GM19463 (cell line): ENCODE results near the gene R3HCC1L.
"Not testable (repeated sequence)": the region's sequence is repeated elsewhere in the genome, so short reads cannot be mapped to it uniquely, and the experiment has no call there.

ENCODE experiments used
- ATAC-seq: cut with Tn5 transposase; IDR thresholded peaks from one replicate; pipeline ENCODE4 v1.9.1; 2021; ENCODE audit warnings: mild to moderate bottlenecking, moderate library complexity; ENCODE audit not compliant: unreplicated experiment

Gene R3HCC1L

DNA sequence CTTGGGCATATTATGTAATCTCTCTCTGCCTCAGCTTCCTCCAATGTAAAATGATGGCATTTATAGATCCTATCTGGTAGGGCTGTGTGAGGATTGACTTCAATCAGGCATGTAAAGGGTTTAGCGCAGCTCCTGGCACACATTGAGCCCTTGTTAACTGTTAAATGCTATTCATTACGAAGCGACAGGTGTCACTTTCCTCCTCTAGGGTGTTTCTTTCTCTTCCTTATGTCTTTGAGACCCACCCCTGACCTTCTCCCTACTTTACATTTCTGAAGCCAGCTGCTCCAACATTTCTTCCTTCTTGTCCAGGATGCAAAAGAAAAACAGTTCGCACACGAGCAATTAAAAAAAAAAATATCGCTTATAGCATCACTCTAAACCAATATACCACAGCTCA, 5.7 kb upstream of the R3HCC1L start:
- no peak for ATAC-seq

DNA sequence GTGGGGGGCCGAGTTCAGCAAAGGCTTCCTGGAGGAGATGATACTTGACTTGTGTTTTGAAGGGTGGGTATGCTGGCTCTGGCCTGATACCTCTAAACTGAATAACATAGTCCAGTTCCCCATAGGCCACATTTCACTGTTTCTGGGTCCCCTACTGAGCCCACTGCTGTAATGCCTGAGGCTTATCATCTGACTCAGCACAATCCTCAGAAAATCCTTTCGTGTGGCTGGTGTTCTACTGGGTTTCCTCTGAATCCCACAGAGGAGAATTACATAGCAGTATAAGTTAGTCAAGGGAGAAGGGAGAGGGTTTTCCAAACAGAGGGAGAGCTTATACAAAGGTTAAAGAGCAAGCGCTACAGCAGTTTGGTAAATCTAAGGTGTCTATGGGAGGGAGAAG, 2.8 kb upstream of the R3HCC1L start:
- ATAC-seq = no peak

DNA sequence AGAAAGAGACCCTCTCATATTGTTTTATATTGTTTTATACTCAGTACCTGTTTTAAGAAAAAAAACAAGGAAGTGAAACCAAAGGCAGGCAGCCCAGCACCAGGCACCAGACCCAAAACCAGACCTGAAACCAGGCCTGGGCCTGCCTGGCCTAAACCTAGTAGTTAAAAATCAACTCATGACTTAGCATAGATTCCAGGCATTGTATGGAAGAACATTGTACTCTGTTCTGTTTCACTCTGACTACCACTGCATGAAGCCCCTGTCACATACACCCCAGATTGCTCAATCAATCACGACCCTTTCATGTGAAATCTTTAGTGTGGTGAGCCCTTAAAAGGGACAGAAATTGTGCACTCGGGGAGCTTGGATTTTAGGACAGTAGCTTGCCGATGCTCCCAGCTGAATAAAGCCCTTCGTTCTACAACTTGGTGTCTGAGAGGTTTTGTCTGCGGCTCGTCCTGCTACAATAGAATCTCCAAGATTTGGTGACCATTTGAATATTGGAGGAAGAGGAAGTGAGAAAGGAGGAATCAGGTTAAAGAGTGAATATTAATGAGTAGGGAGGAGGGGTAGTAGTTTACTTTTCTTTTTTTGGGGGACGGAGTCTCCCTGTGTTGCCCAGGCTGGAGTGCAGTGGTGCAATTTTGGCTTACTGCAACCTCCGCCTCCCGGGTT, 1.2 kb upstream of the R3HCC1L start:
- peak; percentile 56 for ATAC-seq

DNA sequence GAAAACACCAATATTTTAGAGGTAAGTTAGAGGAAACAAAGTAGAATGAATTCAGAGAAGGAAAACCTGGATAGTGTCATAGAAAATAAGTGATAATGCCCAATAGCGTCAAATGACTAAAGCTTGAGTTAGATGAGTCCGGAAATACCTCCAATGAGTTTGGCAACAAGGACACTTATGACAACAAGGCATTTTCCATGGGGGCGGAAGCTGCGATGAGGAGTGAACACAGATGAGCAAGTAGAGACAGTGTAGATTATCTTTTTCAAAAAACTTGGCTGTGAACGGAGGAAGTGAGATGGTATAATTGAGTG, 383 bp upstream of the R3HCC1L start:
- no peak for ATAC-seq

DNA sequence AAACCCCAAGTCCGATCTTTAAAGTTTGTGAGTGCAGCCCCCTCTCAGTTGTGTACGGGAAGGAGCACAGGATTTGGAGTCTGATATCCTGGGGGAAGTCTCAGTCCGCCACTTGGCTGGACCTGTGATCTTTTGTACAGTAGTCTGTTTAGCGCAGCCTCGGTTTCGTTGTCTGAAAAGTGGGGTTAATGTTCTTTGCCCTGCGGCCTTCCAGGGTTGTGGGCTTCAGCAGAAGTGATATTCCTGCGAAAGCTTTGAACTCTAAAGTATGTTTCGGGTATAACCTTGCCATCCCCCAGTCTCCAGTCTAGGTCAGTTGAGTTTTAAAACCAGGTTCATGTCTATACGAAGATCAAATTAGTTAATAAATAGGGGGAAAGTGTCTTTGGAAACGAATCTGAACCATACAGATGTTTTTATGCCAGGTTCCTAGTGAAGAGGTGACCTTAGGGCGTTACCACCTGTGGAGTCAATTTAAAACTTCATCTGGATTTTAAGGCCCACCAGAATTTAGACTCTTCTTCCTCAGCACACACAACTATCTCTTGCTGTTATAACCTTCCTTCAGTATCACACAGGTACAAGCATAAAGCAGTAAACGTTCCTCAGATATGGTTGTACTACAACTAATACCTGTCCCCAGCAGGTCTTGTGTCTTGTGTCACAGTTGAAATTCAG, 904 bp downstream of the R3HCC1L start:
- ATAC-seq = no peak

DNA sequence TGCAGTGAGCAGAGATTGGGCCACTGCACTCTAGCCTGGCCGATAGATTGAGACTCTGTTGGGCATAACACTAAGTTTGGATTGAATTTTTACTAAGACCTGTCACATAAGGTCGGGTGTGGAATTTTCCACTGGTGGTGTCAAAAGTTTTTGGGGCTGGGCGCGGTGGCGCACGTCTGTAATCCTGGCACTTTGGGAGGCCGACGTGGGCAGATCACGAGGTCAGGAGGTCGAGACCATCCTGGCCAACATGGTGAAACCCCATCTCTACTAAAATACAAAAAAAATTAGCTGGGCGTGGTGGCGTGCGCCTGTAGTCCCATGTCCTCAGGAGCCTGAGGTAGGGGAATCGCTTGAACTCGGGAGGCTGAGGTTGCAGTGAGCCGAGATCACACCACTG, 2.3 kb downstream of the R3HCC1L start:
- not testable (repeated sequence) for ATAC-seq

DNA sequence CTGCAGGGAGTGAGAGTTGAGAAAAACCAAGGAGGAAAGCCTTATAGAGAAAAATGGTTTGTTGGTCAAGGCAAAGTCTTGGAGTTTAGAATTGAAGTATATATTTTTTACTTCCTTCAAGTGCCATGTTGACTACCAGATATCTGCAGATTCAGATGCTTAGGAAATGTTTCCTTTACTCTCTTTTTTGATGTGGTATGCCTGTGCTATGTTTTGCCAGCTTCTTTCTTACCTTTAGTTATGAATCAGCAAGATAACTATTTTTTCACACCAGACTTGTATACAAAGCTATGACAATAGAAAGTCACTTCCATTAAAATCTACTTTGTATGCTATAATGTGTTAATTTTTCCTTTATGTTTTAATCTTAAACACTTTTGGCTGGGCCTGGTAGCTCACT, 3.6 kb downstream of the R3HCC1L start:
- no peak for ATAC-seq

DNA sequence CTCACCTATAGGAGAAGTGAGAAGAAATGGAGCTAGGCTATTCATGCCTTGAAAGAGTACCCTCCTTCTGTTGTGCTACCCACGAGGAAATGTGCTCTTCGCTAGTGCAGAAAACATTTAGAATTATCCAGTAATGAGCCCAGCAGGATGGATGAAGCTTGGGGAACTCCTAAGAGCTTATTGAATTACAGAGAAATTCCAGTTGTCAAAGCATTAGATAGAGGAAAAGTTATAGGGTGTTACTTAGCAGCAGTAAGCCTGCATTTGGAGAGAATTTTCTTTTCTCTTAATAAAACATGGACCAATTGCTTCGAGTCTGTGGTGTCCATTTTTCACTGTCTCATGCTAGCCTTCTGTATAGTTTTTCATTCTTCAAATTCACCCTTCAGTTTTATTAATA, 5.0 kb downstream of the R3HCC1L start:
- no peak for ATAC-seq

DNA sequence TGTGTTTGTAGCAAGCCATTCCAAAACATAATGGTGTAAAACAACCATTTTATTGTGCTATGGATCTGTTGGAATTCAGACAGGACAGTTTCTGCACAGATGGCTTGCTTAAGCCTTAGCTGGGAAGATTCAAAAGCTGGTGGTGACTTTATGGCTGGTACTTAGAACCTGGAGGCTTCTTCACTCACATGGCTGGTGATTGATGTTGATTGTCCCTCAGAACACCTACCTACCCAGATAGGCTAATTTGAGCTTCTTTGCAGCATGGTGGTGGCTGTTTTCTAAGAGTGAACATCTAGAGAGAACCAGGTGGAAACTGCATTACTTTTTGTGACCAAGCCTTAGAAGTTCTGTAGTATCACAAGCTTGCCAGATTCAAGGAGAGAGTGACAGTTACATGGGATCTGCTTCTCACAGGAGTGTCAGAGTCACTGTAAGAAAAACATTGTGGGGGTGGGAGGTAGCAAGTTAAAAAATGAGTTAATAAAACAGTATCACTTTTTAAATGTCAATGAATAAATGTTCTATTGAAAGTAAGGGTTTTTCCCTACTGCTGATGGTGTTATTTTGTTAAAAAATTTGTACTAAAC, 7.1 kb downstream of the R3HCC1L start:
- ATAC-seq = no peak

DNA sequence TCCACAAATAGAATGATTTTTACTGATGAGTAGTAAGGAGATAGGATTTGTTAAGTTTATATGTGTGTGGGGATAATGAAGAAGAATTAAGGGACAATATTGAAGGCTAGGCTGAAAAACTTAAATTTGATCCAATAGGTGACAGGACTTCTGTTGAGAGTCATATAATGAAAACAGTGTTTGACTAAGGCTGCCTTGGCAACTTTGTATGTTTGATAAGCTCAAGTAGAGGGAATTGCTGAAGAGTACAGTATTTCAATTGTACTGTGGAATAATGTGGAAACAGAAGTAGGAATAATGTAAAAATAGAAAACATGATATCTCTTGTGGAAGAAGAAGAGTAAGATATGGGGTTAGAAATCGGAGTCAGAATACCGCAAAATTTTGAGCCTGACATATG, 10.5 kb downstream of the R3HCC1L start:
- no peak for ATAC-seq

DNA sequence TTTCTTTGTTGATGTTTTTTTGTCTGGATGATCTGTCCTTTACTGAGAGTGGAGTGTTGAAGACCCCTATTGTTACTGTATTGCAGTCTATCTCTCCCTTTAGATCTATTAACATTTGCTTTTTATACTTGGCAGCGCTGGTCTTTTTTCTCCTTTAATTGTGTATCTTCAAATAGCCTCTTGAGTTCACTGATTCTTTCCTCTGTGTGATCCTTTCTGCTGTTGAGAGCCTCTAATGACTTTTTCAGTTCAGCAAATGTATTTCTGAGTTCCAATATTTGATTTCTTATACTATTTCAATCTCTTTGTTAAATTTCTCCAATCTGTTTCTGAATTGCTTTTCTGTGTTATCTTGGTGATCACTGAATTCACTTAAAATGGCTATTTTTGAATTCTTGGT, 15.4 kb downstream of the R3HCC1L start:
- no peak for ATAC-seq

DNA sequence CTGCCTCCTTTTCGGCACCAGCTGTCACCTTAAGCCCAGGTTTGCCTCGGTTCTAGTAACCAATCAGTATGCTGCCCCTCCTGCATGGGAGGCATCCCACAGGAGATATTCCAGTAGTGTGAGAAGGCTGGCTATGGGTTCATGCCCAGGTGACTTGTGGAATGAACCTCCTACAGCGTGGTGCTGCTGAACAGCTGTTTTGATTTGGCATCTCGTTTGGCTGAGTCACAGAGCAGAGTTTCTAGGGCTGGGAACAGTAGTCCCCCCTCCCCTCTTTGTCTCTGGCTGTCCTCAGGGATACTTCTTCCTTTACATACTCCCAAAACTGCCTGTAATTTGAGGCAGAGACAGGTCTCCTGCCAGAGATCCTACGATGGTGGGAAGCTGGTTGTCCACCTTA, 16.1 kb downstream of the R3HCC1L start:
- ATAC-seq = no peak

DNA sequence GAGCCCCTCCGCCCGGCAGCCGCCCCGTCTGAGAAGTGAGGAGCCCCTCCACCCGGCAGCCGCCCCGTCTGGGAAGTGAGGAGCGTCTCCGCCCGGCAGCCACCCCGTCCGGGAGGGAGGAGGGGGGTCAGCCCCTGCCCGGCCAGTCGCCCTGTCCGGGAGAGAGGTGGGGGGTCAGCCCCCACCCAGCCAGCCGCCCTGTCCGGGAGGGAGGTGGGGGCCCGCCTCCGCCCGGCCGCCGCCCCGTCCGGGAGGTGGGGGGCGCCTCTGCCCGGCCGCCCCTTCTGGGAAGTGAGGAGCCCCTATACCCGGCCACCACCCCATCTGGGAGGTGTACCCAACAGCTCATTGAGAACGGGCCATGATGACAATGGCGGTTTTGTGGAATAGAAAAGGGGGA, 18.3 kb downstream of the R3HCC1L start:
- ATAC-seq = not testable (repeated sequence)

DNA sequence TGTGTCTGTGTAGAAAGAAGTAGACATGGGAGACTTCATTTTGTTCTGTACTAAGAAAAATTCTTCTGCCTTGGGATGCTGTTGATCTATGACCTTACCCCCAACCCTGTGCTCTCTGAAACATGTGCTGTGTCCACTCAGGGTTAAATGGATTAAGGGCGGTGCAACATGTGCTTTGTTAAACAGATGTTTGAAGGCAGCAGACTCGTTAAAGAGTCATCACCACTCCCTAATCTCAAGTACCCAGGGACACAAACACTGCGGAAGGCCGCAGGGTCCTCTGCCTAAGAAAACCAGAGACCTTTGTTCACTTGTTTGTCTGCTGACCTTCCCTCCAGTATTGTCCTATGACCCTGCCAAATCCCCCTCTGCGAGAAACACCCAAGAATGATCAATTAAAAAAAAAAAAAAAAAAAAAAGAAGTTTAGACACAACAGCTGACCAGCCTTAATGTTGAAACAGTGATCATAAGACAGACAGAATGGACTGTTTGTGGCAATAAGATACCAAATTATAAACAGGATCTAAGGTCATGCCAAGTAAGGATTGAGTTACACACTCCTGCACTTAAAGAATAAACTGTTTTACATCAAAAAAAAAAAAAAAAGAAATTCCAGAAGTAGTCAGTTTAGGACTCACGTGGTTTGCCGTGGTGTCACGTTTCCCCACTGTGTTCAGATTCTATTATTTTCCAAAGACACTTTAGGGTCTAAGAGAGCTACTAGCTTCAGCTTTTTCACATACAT, 18.9 kb downstream of the R3HCC1L start:
- ATAC-seq = not testable (repeated sequence)

DNA sequence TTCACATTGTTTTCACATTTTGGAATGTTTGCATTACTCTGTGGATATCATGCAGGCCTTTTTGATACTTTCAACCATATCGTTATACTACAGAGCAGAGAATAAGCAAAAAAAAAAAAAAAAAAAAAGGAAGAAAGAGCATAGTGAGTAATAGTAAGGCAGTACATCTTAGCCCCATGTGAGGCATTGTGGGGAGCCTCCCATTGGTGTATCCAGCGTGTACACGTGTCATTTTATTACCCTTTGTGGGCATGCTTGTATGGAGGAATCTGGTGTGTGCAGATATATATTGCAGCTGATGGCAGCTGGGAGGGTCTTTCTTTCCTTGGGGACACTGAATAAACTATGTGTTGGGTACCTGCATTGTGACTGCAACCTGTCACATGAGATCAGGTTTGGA, 19.6 kb downstream of the R3HCC1L start:
- no peak for ATAC-seq

DNA sequence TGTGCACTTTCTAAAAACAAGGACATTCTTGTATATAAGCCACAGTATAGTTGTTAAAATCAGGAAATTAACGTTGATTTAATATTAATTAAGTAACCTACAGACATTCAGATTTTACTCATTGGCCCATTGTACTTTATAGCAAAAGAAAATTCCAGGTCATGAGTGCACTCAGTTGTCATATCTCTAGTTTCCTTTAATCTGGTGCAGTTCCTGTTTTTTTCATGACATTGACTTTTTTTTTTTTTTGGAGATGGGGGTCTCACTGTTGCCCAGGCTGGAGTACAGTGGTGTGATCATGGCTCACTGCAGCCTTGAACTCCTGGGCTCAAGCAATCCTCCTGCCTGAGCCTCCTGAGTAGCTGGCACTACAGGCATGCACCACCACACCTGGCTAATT, 24.1 kb downstream of the R3HCC1L start:
- ATAC-seq = no peak

DNA sequence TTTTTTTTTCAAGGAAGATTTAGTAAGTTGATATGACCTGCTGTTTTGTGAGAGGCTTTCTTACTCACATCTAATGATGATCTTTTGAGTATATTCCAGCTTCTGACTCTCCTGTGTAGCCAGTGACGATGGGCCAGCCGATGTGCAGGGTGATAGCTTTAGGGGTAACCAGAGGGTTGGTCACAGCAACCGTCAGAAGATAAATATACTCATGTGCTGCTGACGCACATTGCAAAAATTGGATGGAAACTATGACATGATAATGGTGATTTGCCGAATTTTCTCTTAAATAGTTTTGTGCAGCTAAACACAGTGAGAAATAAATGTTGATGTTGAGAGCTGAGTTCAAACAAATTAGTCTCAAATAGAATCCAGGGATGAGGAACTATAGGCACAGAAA, 29.5 kb downstream of the R3HCC1L start:
- no peak for ATAC-seq

DNA sequence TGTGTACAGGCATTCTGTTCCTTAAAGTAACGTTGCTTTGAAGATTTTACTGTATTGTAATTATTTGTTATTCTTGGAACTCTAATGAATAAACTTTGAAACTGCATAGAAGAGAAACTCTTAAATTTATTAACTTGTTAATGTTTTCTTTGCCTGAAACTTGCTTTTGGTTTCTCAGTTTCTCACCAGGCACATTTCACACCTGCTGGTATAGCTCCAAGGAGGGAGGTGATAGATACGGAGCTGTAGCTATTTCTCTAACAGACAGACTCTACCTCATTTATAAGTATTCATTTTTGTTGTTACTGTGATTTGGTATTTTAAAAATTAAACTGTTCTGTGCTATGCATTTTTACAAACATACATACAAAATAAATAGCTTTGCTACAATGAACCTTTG, 32.7 kb downstream of the R3HCC1L start:
- ATAC-seq = peak; percentile 52

DNA sequence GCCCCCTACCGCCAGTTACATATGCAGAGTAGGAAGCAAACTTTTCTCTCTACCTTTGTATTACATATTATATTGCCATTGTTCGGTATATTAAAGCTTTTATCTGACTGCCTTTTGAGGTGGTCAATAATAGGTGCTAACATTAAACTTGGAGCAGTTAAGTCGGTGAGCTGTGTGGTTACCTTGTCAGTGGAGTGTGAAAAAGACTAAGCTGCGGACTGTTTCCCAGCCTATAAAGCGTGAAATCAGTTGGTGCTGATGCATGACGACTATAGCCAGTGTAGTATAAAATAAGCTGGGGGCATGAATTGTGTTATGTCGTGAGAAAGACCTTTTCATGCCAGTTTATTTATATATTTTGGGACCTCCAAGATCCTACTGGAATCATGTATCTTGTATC, 33.7 kb downstream of the R3HCC1L start:
- peak; percentile 44 for ATAC-seq

DNA sequence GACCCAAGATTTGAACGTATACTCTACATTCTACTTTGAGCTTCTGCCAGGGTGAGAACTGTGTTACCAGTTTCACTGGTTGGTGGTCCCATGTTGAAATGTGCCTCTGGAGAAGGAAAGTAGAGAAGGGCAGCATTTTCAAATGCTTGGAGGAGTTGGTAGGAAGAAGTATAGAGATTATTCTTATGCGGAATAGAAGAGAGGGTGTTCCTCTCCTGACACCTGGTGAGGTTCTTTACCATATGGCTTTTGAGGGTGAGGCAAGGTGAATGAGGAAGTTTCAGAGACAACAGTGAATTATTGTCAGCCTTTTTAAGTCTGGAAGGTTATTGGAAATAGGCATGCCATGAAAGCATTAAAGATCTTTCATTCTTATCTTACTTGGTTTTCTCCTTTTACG, 34.3 kb downstream of the R3HCC1L start:
- no peak for ATAC-seq

DNA sequence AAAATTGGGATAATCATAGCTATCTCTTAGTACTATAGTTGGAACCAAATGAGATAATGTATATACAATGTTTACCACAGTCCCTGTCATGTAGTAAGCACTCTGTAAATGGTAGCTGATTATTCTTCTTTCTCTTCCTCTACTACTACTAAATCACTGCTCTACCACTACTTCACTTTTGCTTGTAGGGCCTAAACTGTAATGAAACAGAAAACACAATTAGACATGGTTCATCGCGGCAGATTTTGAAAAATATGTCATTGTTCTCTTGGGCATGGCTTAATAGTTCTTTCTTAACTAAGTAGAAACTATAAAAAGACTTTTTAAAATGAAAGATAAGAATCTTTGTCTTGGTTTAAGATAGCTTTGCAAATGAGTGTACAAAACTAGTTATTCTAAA, 34.9 kb downstream of the R3HCC1L start:
- ATAC-seq = peak; percentile 48
